IMR-90 (cell line): ENCODE data around the gene SOD2. TPM values are rescaled to one million over a fixed set of nuclear protein-coding genes. Genes with fewer than 3 reads are reported as not detected.

ENCODE experiments used
- ATAC-seq: fragments of 200-7000 bp; cut with Tn5 transposase; 2 replicates; pipeline ENCODE4 v1.9.1; 2020; ENCODE audit warnings: low read depth, mild to moderate bottlenecking, moderate library complexity
- BruUV-seq: library from RNA; stranded (reverse); fragments of 400-500 nt; replicated peaks from 2 replicates; lab custom pipeline; 2021; lab: Mats Ljungman, UMichigan
- CTCF ChIA-PET: fragments of 300-600 bp; formaldehyde crosslinking; extraction: SDS; loops from one replicate; lab custom pipeline; 2021; ENCODE audit warnings: antibody characterized with exemption; lab: Yijun Ruan, JAX
- POLR2A ChIA-PET: fragments of 300-600 bp; sonication (Branson Sonifier 250); formaldehyde crosslinking; loops from one replicate; lab custom pipeline; 2022; ENCODE audit warnings: antibody characterized with exemption; ENCODE audit not compliant: unreplicated experiment; lab: Charles Lee
- DNase-seq: peaks from one replicate; pipeline ENCODE4 v3.0.0; 2013
- H2AFZ ChIP-seq: replicated peaks from 2 replicates; pipeline ENCODE3; 2013; ENCODE audit warnings: low read length, mild to moderate bottlenecking; ENCODE audit not compliant: poor library complexity
- H2AK5ac ChIP-seq: 2 replicates; pipeline ENCODE4 v1.6.1; 2013; ENCODE audit warnings: low read depth, low read length, inconsistent platforms
- H2AK9ac ChIP-seq: replicated peaks from 2 replicates; pipeline ENCODE3; 2013; ENCODE audit warnings: mild to moderate bottlenecking, low read depth, low read length, moderate library complexity; ENCODE audit not compliant: poor library complexity
- H2BK120ac ChIP-seq: 2 replicates; pipeline ENCODE4 v1.6.1; 2013; ENCODE audit warnings: low read depth, low read length, inconsistent platforms
- H2BK15ac ChIP-seq: 3 replicates; pipeline ENCODE4 v1.6.1; 2013; ENCODE audit warnings: low read depth, low read length, inconsistent platforms
- H2BK20ac ChIP-seq: 2 replicates; pipeline ENCODE4 v1.6.1; 2013; ENCODE audit warnings: low read depth, mild to moderate bottlenecking, inconsistent platforms, low read length, moderate library complexity
- H2BK5ac ChIP-seq: 2 replicates; pipeline ENCODE4 v1.6.1; 2013; ENCODE audit warnings: mild to moderate bottlenecking, low read depth, low read length, inconsistent platforms; ENCODE audit not compliant: poor library complexity, severe bottlenecking
- H3K14ac ChIP-seq: replicated peaks from 2 replicates; pipeline ENCODE4 v1.6.1; 2013; ENCODE audit warnings: low read depth, low read length, inconsistent platforms
- H3K18ac ChIP-seq: 2 replicates; pipeline ENCODE4 v1.6.1; 2013; ENCODE audit warnings: low read depth, low read length, control low read depth
- H3K23ac ChIP-seq: 2 replicates; pipeline ENCODE4 v1.6.1; 2013; ENCODE audit warnings: low read depth, low read length, inconsistent platforms
- H3K27ac ChIP-seq: 2 replicates; pipeline ENCODE4 v1.5.1; 2013; ENCODE audit warnings: mild to moderate bottlenecking, control low read depth, low read length; ENCODE audit not compliant: insufficient read depth
- H3K27me3 ChIP-seq: 2 replicates; pipeline ENCODE4 v1.6.1; 2013; ENCODE audit warnings: low read length; ENCODE audit not compliant: control insufficient read depth, insufficient read depth
- H3K36me3 ChIP-seq: 2 replicates; pipeline ENCODE4 v1.6.1; 2013; ENCODE audit warnings: low read length, mixed read lengths; ENCODE audit not compliant: control insufficient read depth, insufficient read depth
- H3K4ac ChIP-seq: 2 replicates; pipeline ENCODE4 v1.6.1; 2013; ENCODE audit warnings: low read depth, low read length, inconsistent platforms
- H3K4me1 ChIP-seq: 2 replicates; pipeline ENCODE4 v1.6.1; 2013; ENCODE audit warnings: low read length, mixed read lengths; ENCODE audit not compliant: control insufficient read depth, insufficient read depth
- H3K4me2 ChIP-seq: 2 replicates; pipeline ENCODE4 v1.6.1; 2013; ENCODE audit warnings: low read depth, mild to moderate bottlenecking, control low read depth, low read length, moderate library complexity
- H3K4me3 ChIP-seq: 2 replicates; pipeline ENCODE4 v1.5.1; 2013; ENCODE audit warnings: low read depth, mild to moderate bottlenecking, control low read depth, low read length, moderate library complexity; ENCODE audit not compliant: insufficient read depth
- H3K56ac ChIP-seq: 2 replicates; pipeline ENCODE4 v1.6.1; 2013; ENCODE audit warnings: low read length, inconsistent platforms; ENCODE audit not compliant: insufficient read depth; ENCODE audit errors: extremely low read depth
- H3K79me1 ChIP-seq, 2 experiments: 2 replicates each; pipeline ENCODE4 v1.6.1; 2013; ENCODE audit warnings: low read length in 2 of 2, inconsistent platforms in 1 of 2, low read depth in 1 of 2
- H3K9ac ChIP-seq: 2 replicates; pipeline ENCODE4 v1.6.1; 2013; ENCODE audit warnings: low read depth, low read length, control low read depth
- H3K9me1 ChIP-seq: 2 replicates; pipeline ENCODE4 v1.6.1; 2013; ENCODE audit warnings: low read length, inconsistent platforms; ENCODE audit not compliant: insufficient read depth
- H3K9me3 ChIP-seq: 2 replicates; pipeline ENCODE4 v1.6.1; 2013; ENCODE audit warnings: low read length; ENCODE audit not compliant: control insufficient read depth, insufficient read depth
- H4K20me1 ChIP-seq: 2 replicates; pipeline ENCODE4 v1.6.1; 2013; ENCODE audit warnings: low read length, inconsistent platforms; ENCODE audit not compliant: insufficient read depth
- H4K5ac ChIP-seq: 2 replicates; pipeline ENCODE4 v1.6.1; 2013; ENCODE audit warnings: mild to moderate bottlenecking, low read depth, low read length, control low read depth
- H4K8ac ChIP-seq, 2 experiments: 2 replicates each; pipeline ENCODE4 v1.6.1; 2013; ENCODE audit warnings: low read depth in 2 of 2, low read length in 2 of 2, control low read depth in 1 of 2, inconsistent platforms in 1 of 2
- H4K91ac ChIP-seq: 2 replicates; pipeline ENCODE4 v1.6.1; 2013; ENCODE audit warnings: low read depth, low read length, inconsistent platforms; ENCODE audit not compliant: insufficient read depth
- BHLHE40 ChIP-seq: fragments of 150-350 bp; IDR thresholded peaks from 2 replicates; pipeline ENCODE4 v1.6.1; 2016; ENCODE audit warnings: mild to moderate bottlenecking, low read depth, low read length
- CEBPB ChIP-seq: IDR thresholded peaks from 2 replicates; pipeline ENCODE4 v1.6.1; 2012; ENCODE audit warnings: low read depth, low read length, improper control_type of control experiment
- CHD1 ChIP-seq: IDR thresholded peaks from 2 replicates; pipeline ENCODE4 v1.6.1; 2012; ENCODE audit warnings: low read depth, low read length, improper control_type of control experiment
- CTCF ChIP-seq: conservative IDR thresholded peaks from 2 replicates; pipeline ENCODE4 v1.5.1; 2012; ENCODE audit warnings: mild to moderate bottlenecking, low read depth, low read length, improper control_type of control experiment
- FOS ChIP-seq: fragments of 150-350 bp; IDR thresholded peaks from 2 replicates; pipeline ENCODE4 v1.6.1; 2016; ENCODE audit warnings: low read depth, low read length
- MAFK ChIP-seq: IDR thresholded peaks from 2 replicates; pipeline ENCODE4 v1.6.1; 2012; ENCODE audit warnings: low read depth, low read length, improper control_type of control experiment
- MAZ ChIP-seq: IDR thresholded peaks from 2 replicates; pipeline ENCODE4 v1.6.1; 2012; ENCODE audit warnings: low read depth, mild to moderate bottlenecking, low read length, improper control_type of control experiment, moderate library complexity, borderline replicate concordance
- MXI1 ChIP-seq: IDR thresholded peaks from 2 replicates; pipeline ENCODE4 v1.6.1; 2012; ENCODE audit warnings: low read depth, mild to moderate bottlenecking, low read length, moderate library complexity, borderline replicate concordance
- NFE2L2 ChIP-seq: fragments of 150-350 bp; IDR thresholded peaks from 2 replicates; pipeline ENCODE4 v1.6.1; 2016; ENCODE audit warnings: low read depth, mild to moderate bottlenecking, low read length
- POLR2A ChIP-seq: IDR thresholded peaks from 2 replicates; pipeline ENCODE4 v1.6.1; 2012; ENCODE audit warnings: mild to moderate bottlenecking, low read depth, low read length
- RAD21 ChIP-seq: IDR thresholded peaks from 2 replicates; pipeline ENCODE4 v1.6.1; 2012; ENCODE audit warnings: low read length, improper control_type of control experiment
- RCOR1 ChIP-seq: IDR thresholded peaks from 2 replicates; pipeline ENCODE4 v1.6.1; 2012; ENCODE audit warnings: mild to moderate bottlenecking, low read length, improper control_type of control experiment; ENCODE audit not compliant: insufficient replicate concordance
- RFX5 ChIP-seq: IDR thresholded peaks from 2 replicates; pipeline ENCODE4 v1.8.0; 2012; ENCODE audit warnings: low read depth, mild to moderate bottlenecking, low read length, moderate library complexity
- SMC3 ChIP-seq: fragments of 150-350 bp; IDR thresholded peaks from 2 replicates; pipeline ENCODE4 v1.6.1; 2016; ENCODE audit warnings: low read depth, mild to moderate bottlenecking, antibody characterized with exemption, low read length, moderate library complexity
- WGBS, 2 experiments: methylation state at CpG; one replicate each; pipeline versions ENCODE4 v1.1.5 to v1.1.7; 2013; ENCODE audit warnings: missing lambda C conversion rate in 2 of 2; ENCODE audit not compliant: insufficient read length in 1 of 2; ENCODE audit errors: extremely low coverage in 2 of 2; 5-methylcytosine and 5-hydroxymethylcytosine counted together
- dilution Hi-C: fragments of 300-500 bp; cut with HindIII; formaldehyde crosslinking; loops from one replicate; pipeline ENCODE4 v1.14.3; 2018; ENCODE audit warnings: low sequenced_read_pairs; ENCODE audit not compliant: unreplicated experiment
- in situ Hi-C: fragments of 300-500 bp; cut with MboI; formaldehyde crosslinking; loops from 3 replicates; pipeline ENCODE4 v1.14.3; 2019; ENCODE audit warnings: low sequenced_read_pairs, inconsistent platforms, mixed read lengths
- intact Hi-C: fragments of 100-400 bp; cut with micrococcal nuclease; formaldehyde crosslinking; loops from 2 replicates; pipeline ENCODE4 v1.10.0; 2022
- polyA plus RNA-seq, 3 experiments: library from polyadenylated mRNA; depleted of rRNA; stranded (reverse); fragments of >200 nt; gene quantifications; 2 replicates each; pipeline ENCODE4 v1.2.3, GENCODE V29; 2012; ENCODE audit warnings: low replicate concordance in 1 of 3
- total RNA-seq: library from RNA; depleted of rRNA; stranded (reverse); fragments of >200 nt; gene quantifications from 2 replicates; pipeline ENCODE4 v1.2.3, GENCODE V29; 2012
- TF ChIP-seq, protein P1 (sequence below): fragments of 150-350 bp; IDR thresholded peaks from 2 replicates; pipeline ENCODE4 v1.6.1; 2017; ENCODE audit warnings: mild to moderate bottlenecking, antibody characterized with exemption, low read length, low read depth
- TF ChIP-seq, protein P2 (sequence below): fragments of 150-350 bp; IDR thresholded peaks from 2 replicates; pipeline ENCODE4 v1.6.1; 2016; ENCODE audit warnings: low read depth, mild to moderate bottlenecking, low read length, moderate library complexity, borderline replicate concordance

SOD2 gene
- total and polyA plus RNA-seq, 2 of the 4 experiments (the other 2 are of a cell fraction): 173 to 243 TPM

DNA sequence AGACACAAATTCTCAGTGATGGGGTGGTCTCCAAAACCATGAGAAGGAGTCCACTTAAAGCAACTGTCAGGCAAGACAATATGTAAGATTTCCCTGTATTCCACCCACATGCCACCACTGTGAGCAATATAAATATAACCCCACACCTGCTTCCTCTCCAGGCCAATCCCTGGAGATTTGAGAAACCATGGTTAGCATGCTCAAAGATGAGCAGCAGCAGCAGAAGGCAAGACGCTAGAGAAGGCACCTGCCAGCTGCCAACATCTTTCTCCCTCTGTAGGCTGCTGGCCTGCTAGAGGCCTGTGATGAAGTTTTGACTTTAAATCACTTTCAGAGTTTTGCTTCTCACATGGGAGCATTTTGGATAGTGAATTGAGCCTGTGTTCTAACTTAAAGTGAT, 7.9 kb upstream of the SOD2 start:
- POLR2A ChIA-PET: interaction anchor here (1.2 kb wide), 1 partner anchor 19 kb away, joined by 9 read pairs; no protein-coding TSS in a partner anchor
- Histone ChIP-seq H2BK120ac (peak overlapping the region; percentile 86), H2AK9ac (peak overlapping the region; percentile 42), H2BK20ac (peak overlapping the region; percentile 90), H4K5ac (peak overlapping the region; percentile 13), H3K4me1 (peaks cover 9% of the 10 kb centered on the region), H3K27ac (peak overlapping the region; percentile 93), H3K18ac (peak overlapping the region; percentile 77), H3K9me3 (peaks cover 3% of the 10 kb centered on the region), H2BK15ac (peak overlapping the region; percentile 59; the same call in 2 of the 3 replicates), H3K27me3 (no peaks in the 10 kb centered on the region), H3K9me1 (peaks cover 16% of the 10 kb centered on the region), H3K4me3 (no peak overlapping the region), H4K91ac (peak overlapping the region; percentile 85), H4K20me1 (0 out of 2 replicates have a peak, but pooled peaks cover 2% of the 10 kb centered on the region), H3K14ac (peak overlapping the region; percentile 71), H3K4me2 (peak overlapping the region; percentile 11), H2AFZ (no peak overlapping the region), H3K56ac (peak overlapping the region; percentile 19), H3K4ac (peak overlapping the region; percentile 88), H2BK5ac (peak overlapping the region; percentile 85), H4K8ac (peak overlapping the region; percentile 34 to 65), H2AK5ac (peak overlapping the region; percentile 71), H3K79me1 (peaks cover 9 to 40% of the 10 kb centered on the region in 2 experiments), H3K23ac (peak overlapping the region; percentile 36), H3K9ac (peak overlapping the region; percentile 45), H3K36me3 (0 out of 2 replicates have a peak, but pooled peaks cover 2% of the 10 kb centered on the region)
- CTCF ChIA-PET: interaction anchor here (1.7 kb wide), 1 partner anchor 16 kb away, joined by 9 read pairs; no protein-coding TSS in a partner anchor
- DNase-seq: peak; percentile 55
- in situ Hi-C loops: loop anchor here (25.0 kb wide), 1 partner anchor 1064 kb away; the partner anchor contains the start of gene DYNLT1
- intact Hi-C loops: loop anchor here (2.0 kb wide), 2 partner anchors 16 to 26 kb away; partner anchors contain the start of gene WTAP
- no peak for TF ChIP-seq FOS
- TF ChIP-seq, protein P1, sequence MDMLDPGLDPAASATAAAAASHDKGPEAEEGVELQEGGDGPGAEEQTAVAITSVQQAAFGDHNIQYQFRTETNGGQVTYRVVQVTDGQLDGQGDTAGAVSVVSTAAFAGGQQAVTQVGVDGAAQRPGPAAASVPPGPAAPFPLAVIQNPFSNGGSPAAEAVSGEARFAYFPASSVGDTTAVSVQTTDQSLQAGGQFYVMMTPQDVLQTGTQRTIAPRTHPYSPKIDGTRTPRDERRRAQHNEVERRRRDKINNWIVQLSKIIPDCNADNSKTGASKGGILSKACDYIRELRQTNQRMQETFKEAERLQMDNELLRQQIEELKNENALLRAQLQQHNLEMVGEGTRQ: no peak
- no peak for TF ChIP-seq BHLHE40
- no peak for TF ChIP-seq MXI1
- no peak for TF ChIP-seq CHD1
- TF ChIP-seq, protein P2, sequence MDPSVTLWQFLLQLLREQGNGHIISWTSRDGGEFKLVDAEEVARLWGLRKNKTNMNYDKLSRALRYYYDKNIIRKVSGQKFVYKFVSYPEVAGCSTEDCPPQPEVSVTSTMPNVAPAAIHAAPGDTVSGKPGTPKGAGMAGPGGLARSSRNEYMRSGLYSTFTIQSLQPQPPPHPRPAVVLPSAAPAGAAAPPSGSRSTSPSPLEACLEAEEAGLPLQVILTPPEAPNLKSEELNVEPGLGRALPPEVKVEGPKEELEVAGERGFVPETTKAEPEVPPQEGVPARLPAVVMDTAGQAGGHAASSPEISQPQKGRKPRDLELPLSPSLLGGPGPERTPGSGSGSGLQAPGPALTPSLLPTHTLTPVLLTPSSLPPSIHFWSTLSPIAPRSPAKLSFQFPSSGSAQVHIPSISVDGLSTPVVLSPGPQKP: no peak
- TF ChIP-seq NFE2L2: no peak
- TF ChIP-seq CEBPB: no peak
- TF ChIP-seq RAD21: no peak
- no peak for TF ChIP-seq CTCF
- TF ChIP-seq MAFK: no peak
- no peak for TF ChIP-seq RCOR1
- TF ChIP-seq SMC3: no peak
- no peak for TF ChIP-seq POLR2A
- TF ChIP-seq MAZ: no peak
- TF ChIP-seq RFX5: no peak
- WGBS, 2 experiments: no CpG with 5 or more reads among the region's 1 CpG
- BruUV-seq: no TSS peak
- ATAC-seq: peak; percentile 28
- dilution Hi-C loops: no loop called here
